ENCODE data around the gene FBXL16. TPM values are rescaled to one million over a fixed set of nuclear protein-coding genes. Genes with fewer than 3 reads are reported as not detected.

Gene FBXL16
- total RNA-seq, 4 donors from 2014 or later: 0.42 to 1.2 (median 0.51) TPM

DNA sequence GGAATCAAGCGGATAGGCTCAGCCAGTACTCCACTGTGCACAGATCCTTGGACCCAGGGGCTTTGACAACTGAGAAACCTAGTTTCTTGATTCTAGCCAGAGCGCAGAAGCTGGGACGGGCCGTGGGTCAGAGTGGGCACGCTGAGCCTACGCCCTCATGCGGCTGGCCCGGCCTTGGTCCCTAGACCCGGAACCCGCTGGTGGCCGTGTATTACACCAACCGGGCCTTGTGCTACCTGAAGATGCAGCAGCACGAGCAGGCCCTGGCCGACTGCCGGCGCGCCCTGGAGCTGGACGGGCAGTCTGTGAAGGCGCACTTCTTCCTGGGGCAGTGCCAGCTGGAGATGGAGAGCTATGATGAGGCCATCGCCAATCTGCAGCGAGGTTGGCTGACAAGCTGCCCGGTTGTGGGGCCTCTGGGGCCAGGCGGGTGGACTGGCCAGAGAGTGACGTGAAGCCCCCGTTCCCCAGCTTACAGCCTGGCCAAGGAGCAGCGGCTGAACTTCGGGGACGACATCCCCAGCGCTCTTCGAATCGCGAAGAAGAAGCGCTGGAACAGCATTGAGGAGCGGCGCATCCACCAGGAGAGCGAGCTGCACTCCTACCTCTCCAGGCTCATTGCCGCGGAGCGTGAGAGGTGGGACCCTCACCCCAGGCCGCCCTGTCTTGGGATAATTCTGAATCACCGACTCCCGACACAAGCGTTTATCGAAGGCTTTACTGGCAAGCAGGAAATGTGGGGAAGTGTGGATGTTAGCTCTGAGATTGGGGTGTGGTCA is 24.4 kb downstream of the FBXL16 start:
- no peak for DNase-seq (ENCODE audit: extremely low spot score)
- intact Hi-C loops (cut with DNase I): no loop called here
- peak overlapping the region; percentile 81 to 98 (median 96) for H3K4me3 ChIP-seq
- WGBS: 64% methylated on average over 16 of the region's 44 CpGs
- H3K4me1 ChIP-seq: peaks cover 55 to 68% (median 66%) of the 10 kb centered on the region in 4 donors
- TF ChIP-seq POLR2AphosphoS5 (IDR thresholded peaks at IDR 0.05) (no peak), CTCF (IDR thresholded peaks at IDR 0.05) (no peak), POLR2A (IDR thresholded peaks at IDR 0.05; ENCODE audit: low read depth) (no peak)
- H3K27ac ChIP-seq (replicated peaks in 1 of 4): peak overlapping the region; percentile 93 to 98 (median 96)
- no peaks in the 10 kb centered on the region for H3K9me3 ChIP-seq
- H3K27me3 ChIP-seq: peaks cover 0 to 1% (median 0%) of the 10 kb centered on the region in 4 donors
- H3K36me3 ChIP-seq: peaks cover 16 to 33% (median 24%) of the 10 kb centered on the region in 4 donors

DNA sequence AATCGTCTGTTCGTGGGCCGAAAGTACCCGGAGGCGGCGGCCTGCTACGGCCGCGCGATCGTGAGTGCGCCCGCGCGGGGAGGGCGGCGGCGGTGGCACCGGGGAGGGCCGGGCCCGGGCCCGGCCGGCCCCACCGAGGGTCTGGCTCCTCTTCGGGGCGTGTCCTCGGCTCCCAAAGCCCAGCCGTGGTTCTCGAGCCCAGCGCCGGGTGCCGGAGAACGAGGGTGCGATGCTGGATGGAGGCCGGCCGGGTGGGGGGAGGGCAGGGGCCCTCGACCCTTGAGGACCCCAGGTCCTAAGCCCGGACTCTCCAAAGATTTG is 25.0 kb downstream of the FBXL16 start:
- no peak for DNase-seq (ENCODE audit: extremely low spot score)
- intact Hi-C loops (cut with DNase I): no loop called here
- WGBS: no CpG with 5 or more reads among the region's 38 CpGs
- Histone ChIP-seq H3K27me3 (peaks cover 0 to 5% (median 0%) of the 10 kb centered on the region in 4 donors), H3K36me3 (peaks cover 16 to 27% (median 24%) of the 10 kb centered on the region in 4 donors), H3K4me3 (peak overlapping the region; percentile 81 to 98 (median 96)), H3K9me3 (no peaks in the 10 kb centered on the region), H3K4me1 (peaks cover 55 to 68% (median 66%) of the 10 kb centered on the region in 4 donors), H3K27ac (replicated peaks in 1 of 4) (peak overlapping the region; percentile 93 to 98 (median 96))
- TF ChIP-seq CTCF (IDR thresholded peaks at IDR 0.05) (no peak), POLR2AphosphoS5 (IDR thresholded peaks at IDR 0.05) (no peak), POLR2A (IDR thresholded peaks at IDR 0.05; ENCODE audit: low read depth) (no peak), EP300 (IDR thresholded peaks at IDR 0.05) (no peak)

GRCh38 chr16:679814-680624 is 25.6 kb downstream of the FBXL16 start, which contains the start of gene STUB1:
TSS of gene STUB1 (plus strand) at chr16:680410. CDS start at chr16:680526, 116 bp downstream.
- Histone ChIP-seq H3K4me1 (peaks cover 53 to 68% (median 66%) of the 10 kb centered on the region in 4 donors), H3K27me3 (peaks cover 0 to 5% (median 0%) of the 10 kb centered on the region in 4 donors), H3K9me3 (no peaks in the 10 kb centered on the region), H3K27ac (replicated peaks in 1 of 4) (peak within 1 kb of the TSS; percentile 93 to 98 (median 96)), H3K36me3 (peaks cover 16 to 23% (median 22%) of the 10 kb centered on the region in 4 donors), H3K4me3 (peak within 1 kb of the TSS; percentile 81 to 98 (median 96))
- peak; percentile 98 for DNase-seq (ENCODE audit: extremely low spot score)
- intact Hi-C loops (cut with DNase I): no loop called here
- TF ChIP-seq POLR2AphosphoS5 (IDR thresholded peaks at IDR 0.05) (peak; percentile 68 to 71), EP300 (IDR thresholded peaks at IDR 0.05) (no peak), POLR2A (IDR thresholded peaks at IDR 0.05; ENCODE audit: low read depth) (no peak), CTCF (IDR thresholded peaks at IDR 0.05) (peak in 1 of 3 experiments; percentile 19)
- WGBS: 0% methylated on average over 7 of the region's 91 CpGs

DNA sequence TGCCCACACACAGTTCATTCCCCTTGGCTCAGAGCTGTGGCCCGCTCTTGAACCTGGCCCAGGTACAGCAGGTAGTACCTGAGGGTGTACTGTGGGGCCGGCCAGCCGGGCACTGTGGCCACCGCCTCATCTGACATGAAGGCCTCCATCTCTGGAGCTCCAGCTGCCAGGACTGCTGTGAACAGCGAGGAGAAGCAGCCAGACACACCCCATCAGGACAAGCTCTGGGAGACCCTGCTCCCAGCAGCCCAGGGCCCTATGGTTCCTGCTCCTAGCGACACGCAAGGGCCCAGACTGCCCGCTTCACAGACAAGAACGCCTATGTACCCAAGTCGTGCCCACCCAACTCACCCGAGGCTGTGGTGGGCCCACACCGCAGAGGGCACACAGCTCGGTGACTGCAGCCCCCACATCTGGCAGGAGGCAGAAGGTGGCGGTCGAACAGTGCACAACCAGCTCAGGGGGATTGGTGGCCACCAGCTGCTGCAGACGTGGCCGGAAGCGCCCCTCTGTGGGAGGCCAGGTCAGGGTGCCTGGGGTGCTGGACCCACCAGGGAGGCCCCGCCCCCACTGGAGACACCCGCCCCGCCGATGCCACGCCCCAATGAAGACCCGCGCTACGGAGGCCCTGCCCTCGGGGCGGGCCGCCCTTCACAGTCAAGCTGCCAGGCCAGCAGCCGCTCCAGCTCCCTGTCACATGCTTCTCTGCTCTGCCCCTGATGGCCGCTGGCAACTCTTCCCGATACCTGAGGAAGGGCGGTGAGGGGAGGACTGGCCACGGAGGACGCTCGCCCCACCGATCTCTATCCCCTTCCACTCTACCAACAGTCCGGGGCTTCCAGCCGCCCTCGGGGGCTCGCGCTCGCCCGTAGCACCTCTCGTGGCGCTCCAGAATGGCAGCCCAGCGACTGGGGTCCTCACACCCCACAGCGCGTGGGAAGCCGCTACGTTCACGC is 26.5 kb downstream of the FBXL16 start:
- Histone ChIP-seq H3K4me3 (peak overlapping the region; percentile 81 to 98 (median 96)), H3K27ac (replicated peaks in 1 of 4) (peak overlapping the region; percentile 93 to 98 (median 96)), H3K4me1 (peaks cover 49 to 70% (median 63%) of the 10 kb centered on the region in 4 donors), H3K36me3 (peaks cover 16 to 23% (median 23%) of the 10 kb centered on the region in 4 donors), H3K27me3 (peaks cover 0 to 5% (median 0%) of the 10 kb centered on the region in 4 donors), H3K9me3 (no peaks in the 10 kb centered on the region)
- 4% methylated on average over 17 of the region's 52 CpGs for WGBS
- no peak for DNase-seq (ENCODE audit: extremely low spot score)
- intact Hi-C loops (cut with DNase I): no loop called here
- no peak for TF ChIP-seq CTCF (IDR thresholded peaks at IDR 0.05)
- no peak for TF ChIP-seq POLR2A (IDR thresholded peaks at IDR 0.05; ENCODE audit: low read depth)
- peak in 1 of 2 donors; percentile 25 for TF ChIP-seq POLR2AphosphoS5 (IDR thresholded peaks at IDR 0.05)
